ENCODE data around the gene TKT. TPM values are rescaled to one million over a fixed set of nuclear protein-coding genes. Genes with fewer than 3 reads are reported as not detected.

Gene TKT
- total and polyA plus RNA-seq, 4 experiments from 2014 or later = 49.3 to 87.9 (median 75.6) TPM

GRCh38 chr3:53260286-53260785, 4.5 kb upstream of the TKT start:
- POLR2A ChIA-PET (ENCODE audit: partially characterized antibody) = no interaction called here
- H3K9me3 Mint-ChIP-seq = no peaks in the 10 kb centered on the region
- H3K27ac Mint-ChIP-seq = peak overlapping the region in 1 of 7 donors; percentile 8
- Histone ChIP-seq H3K4me3 (ENCODE audit: low read length in 2 of 2) (no peak overlapping the region), H3K4me1 (ENCODE audit: insufficient read depth, low read length) (no peaks in the 10 kb centered on the region), H3K27ac (ENCODE audit: low read depth, low read length) (no peak overlapping the region), H3K27me3 (ENCODE audit: insufficient read depth, low read length) (no peaks in the 10 kb centered on the region), H3K9me3 (ENCODE audit: control insufficient read depth in 1 of 2, low read length in 2 of 2) (no peaks in the 10 kb centered on the region), H3K36me3 (ENCODE audit: insufficient read depth, low read length) (no peaks in the 10 kb centered on the region)
- peaks cover 0 to 1% (median under 1%) of the 10 kb centered on the region in 4 donors for H3K4me1 Mint-ChIP-seq
- CTCF ChIA-PET (ENCODE audit: partially characterized antibody) = no interaction called here
- no peaks in the 10 kb centered on the region for H3K27me3 Mint-ChIP-seq
- intact Hi-C loops (cut with micrococcal nuclease) = no loop called here
- no peak overlapping the region for H3K4me3 Mint-ChIP-seq
- no peak for DNase-seq
- H3K36me3 Mint-ChIP-seq = no peaks in the 10 kb centered on the region

GRCh38 chr3:53259427-53260259, 3.8 kb upstream of the TKT start:
- DNase-seq = no peak
- intact Hi-C loops (cut with micrococcal nuclease) = no loop called here
- Mint-ChIP-seq H3K27me3 (no peaks in the 10 kb centered on the region), H3K4me1 (peaks cover 2 to 8% (median 3%) of the 10 kb centered on the region in 4 donors), H3K9me3 (no peaks in the 10 kb centered on the region), H3K4me3 (no peak overlapping the region), H3K27ac (peak overlapping the region in 2 of 7 donors; percentile 55 to 59), H3K36me3 (peaks cover 0 to 3% of the 10 kb centered on the region in 2 donors)
- H3K27me3 ChIP-seq (ENCODE audit: insufficient read depth, low read length) = no peaks in the 10 kb centered on the region
- ChIA-PET CTCF (ENCODE audit: partially characterized antibody) (no interaction called here), POLR2A (ENCODE audit: partially characterized antibody) (no interaction called here)
- H3K9me3 ChIP-seq (ENCODE audit: control insufficient read depth in 1 of 2, low read length in 2 of 2) = no peaks in the 10 kb centered on the region
- H3K4me3 ChIP-seq (ENCODE audit: low read length in 2 of 2) = no peak overlapping the region
- H3K36me3 ChIP-seq (ENCODE audit: insufficient read depth, low read length) = no peaks in the 10 kb centered on the region
- H3K27ac ChIP-seq (ENCODE audit: low read depth, low read length) = no peak overlapping the region
- peaks cover 1% of the 10 kb centered on the region for H3K4me1 ChIP-seq (ENCODE audit: insufficient read depth, low read length)

- ChIA-PET POLR2A (ENCODE audit: partially characterized antibody) (no interaction called here), CTCF (ENCODE audit: partially characterized antibody) (no interaction called here)
- H3K4me3 Mint-ChIP-seq = no peak overlapping the region
- Histone ChIP-seq H3K4me1 (ENCODE audit: insufficient read depth, low read length) (peaks cover 10% of the 10 kb centered on the region), H3K9me3 (ENCODE audit: control insufficient read depth in 1 of 2, low read length in 2 of 2) (no peaks in the 10 kb centered on the region), H3K4me3 (ENCODE audit: low read length in 2 of 2) (no peak overlapping the region), H3K36me3 (ENCODE audit: insufficient read depth, low read length) (no peaks in the 10 kb centered on the region), H3K27me3 (ENCODE audit: insufficient read depth, low read length) (no peaks in the 10 kb centered on the region), H3K27ac (ENCODE audit: low read depth, low read length) (no peak overlapping the region)
- intact Hi-C loops (cut with micrococcal nuclease) = no loop called here
- no peak for DNase-seq
- no peaks in the 10 kb centered on the region for H3K9me3 Mint-ChIP-seq
- peak overlapping the region in 2 of 7 donors; percentile 57 to 59 for H3K27ac Mint-ChIP-seq
- peaks cover 10 to 16% (median 11%) of the 10 kb centered on the region in 4 donors for H3K4me1 Mint-ChIP-seq
- H3K27me3 Mint-ChIP-seq = no peaks in the 10 kb centered on the region
- H3K36me3 Mint-ChIP-seq = peaks cover 0 to 3% of the 10 kb centered on the region in 2 donors
Observed at GRCh38 chr3:53258600-53259426, 3.0 kb upstream of the TKT start.

GRCh38 chr3:53257465-53257864, 1.6 kb upstream of the TKT start:
- no peaks in the 10 kb centered on the region for H3K9me3 ChIP-seq (ENCODE audit: control insufficient read depth in 1 of 2, low read length in 2 of 2)
- peaks cover 22% of the 10 kb centered on the region for H3K4me1 ChIP-seq (ENCODE audit: insufficient read depth, low read length)
- no peak overlapping the region for H3K27ac ChIP-seq (ENCODE audit: low read depth, low read length)
- H3K27ac Mint-ChIP-seq = no peak overlapping the region
- peaks cover 15 to 28% (median 20%) of the 10 kb centered on the region in 4 donors for H3K4me1 Mint-ChIP-seq
- ChIA-PET POLR2A (ENCODE audit: partially characterized antibody) (interaction anchor here (1.1 to 1.3 kb wide), 2 partner anchors 18 to 90 kb away, joined by 3 to 6 read pairs; partner anchors contain the start of gene DCP1A), CTCF (ENCODE audit: partially characterized antibody) (no interaction called here)
- no peak overlapping the region for H3K4me3 ChIP-seq (ENCODE audit: low read length in 2 of 2)
- H3K27me3 ChIP-seq (ENCODE audit: insufficient read depth, low read length) = no peaks in the 10 kb centered on the region
- H3K4me3 Mint-ChIP-seq = no peak overlapping the region
- DNase-seq = no peak
- H3K9me3 Mint-ChIP-seq = no peaks in the 10 kb centered on the region
- intact Hi-C loops (cut with micrococcal nuclease) = loop anchor here (2.0 kb wide), 1 partner anchor 95 kb away; no protein-coding TSS in a partner anchor
- no peaks in the 10 kb centered on the region for H3K36me3 ChIP-seq (ENCODE audit: insufficient read depth, low read length)
- H3K36me3 Mint-ChIP-seq = peaks cover 0 to 3% of the 10 kb centered on the region in 2 donors
- H3K27me3 Mint-ChIP-seq = no peaks in the 10 kb centered on the region

- no peak overlapping the region for H3K4me3 ChIP-seq (ENCODE audit: low read length in 2 of 2)
- ChIA-PET POLR2A (ENCODE audit: partially characterized antibody) (interaction anchor here (1.1 to 1.3 kb wide), 2 partner anchors 19 to 91 kb away, joined by 3 to 6 read pairs; partner anchors contain the start of gene DCP1A), CTCF (ENCODE audit: partially characterized antibody) (no interaction called here)
- H3K27me3 ChIP-seq (ENCODE audit: insufficient read depth, low read length) = no peaks in the 10 kb centered on the region
- Mint-ChIP-seq H3K27ac (peak overlapping the region in 2 of 7 donors; percentile 75 to 84), H3K4me1 (peaks cover 19 to 36% (median 26%) of the 10 kb centered on the region in 4 donors), H3K4me3 (peak overlapping the region; percentile 58 to 87 (median 78)), H3K9me3 (no peaks in the 10 kb centered on the region), H3K27me3 (no peaks in the 10 kb centered on the region), H3K36me3 (peaks cover 0 to 3% of the 10 kb centered on the region in 2 donors)
- no peaks in the 10 kb centered on the region for H3K36me3 ChIP-seq (ENCODE audit: insufficient read depth, low read length)
- DNase-seq = no peak
- H3K9me3 ChIP-seq (ENCODE audit: control insufficient read depth in 1 of 2, low read length in 2 of 2) = no peaks in the 10 kb centered on the region
- intact Hi-C loops (cut with micrococcal nuclease) = loop anchor here (2.0 kb wide), 1 partner anchor 94 kb away; no protein-coding TSS in a partner anchor
- no peak overlapping the region for H3K27ac ChIP-seq (ENCODE audit: low read depth, low read length)
- peaks cover 29% of the 10 kb centered on the region for H3K4me1 ChIP-seq (ENCODE audit: insufficient read depth, low read length)
Observed at GRCh38 chr3:53256704-53257055, 858 bp upstream of the TKT start.

- Histone ChIP-seq H3K27ac (ENCODE audit: low read depth, low read length) (peak overlapping the region; percentile 62), H3K36me3 (ENCODE audit: insufficient read depth, low read length) (no peaks in the 10 kb centered on the region), H3K4me1 (ENCODE audit: insufficient read depth, low read length) (peaks cover 42% of the 10 kb centered on the region), H3K4me3 (ENCODE audit: low read length in 2 of 2) (peak overlapping the region; percentile 79 to 90), H3K27me3 (ENCODE audit: insufficient read depth, low read length) (no peaks in the 10 kb centered on the region), H3K9me3 (ENCODE audit: control insufficient read depth in 1 of 2, low read length in 2 of 2) (no peaks in the 10 kb centered on the region)
- peak overlapping the region; percentile 78 to 91 (median 88) for H3K27ac Mint-ChIP-seq
- intact Hi-C loops (cut with micrococcal nuclease) = loop anchor here (1.0 kb wide), 1 partner anchor 92 kb away; the partner anchor contains the start of gene DCP1A
- DNase-seq = peak; percentile 22 to 54 (median 44)
- H3K36me3 Mint-ChIP-seq = peaks cover 0 to 3% of the 10 kb centered on the region in 2 donors
- H3K4me3 Mint-ChIP-seq = peak overlapping the region; percentile 91 to 95 (median 92)
- H3K27me3 Mint-ChIP-seq = no peaks in the 10 kb centered on the region
- no peaks in the 10 kb centered on the region for H3K9me3 Mint-ChIP-seq
- CTCF ChIA-PET (ENCODE audit: partially characterized antibody) = interaction anchor here (0.6 to 1.0 kb wide), 2 partner anchors 45 to 362 kb away, joined by 3 read pairs; no protein-coding TSS in a partner anchor
- POLR2A ChIA-PET (ENCODE audit: partially characterized antibody) = interaction anchor here (1.2 to 3.8 kb wide), 4 partner anchors 14 to 125 kb away, joined by 3 to 15 read pairs (median 4); partner anchors contain the start of genes DCP1A and RFT1
- peaks cover 20 to 45% (median 35%) of the 10 kb centered on the region in 4 donors for H3K4me1 Mint-ChIP-seq
Observed at GRCh38 chr3:53255423-53255774, 423 bp downstream of the TKT start.

Measured in CD4-positive, alpha-beta memory T cell (primary cell).